HepG2 (cell line): ENCODE data around the gene DGKG. TPM values are rescaled to one million over a fixed set of nuclear protein-coding genes. Genes with fewer than 3 reads are reported as not detected.

Experiments
- ATAC-seq: fragments of 200-7000 bp; cut with Tn5 transposase; 3 replicates; pipeline ENCODE4 v1.9.1; 2020; ENCODE audit warnings: mild to moderate bottlenecking, moderate library complexity
- BruUV-seq: library from RNA; stranded (reverse); fragments of 400-500 nt; replicated peaks from 2 replicates; lab custom pipeline; 2021; lab: Mats Ljungman, UMichigan
- CTCF ChIA-PET: fragments of 300-600 bp; formaldehyde crosslinking; extraction: SDS; loops from one replicate; lab custom pipeline; 2021; ENCODE audit warnings: low total read pairs, inconsistent platforms, low intra/inter-chr PET ratio; lab: Yijun Ruan, JAX
- POLR2A ChIA-PET: fragments of 350-600 bp; sonication (Branson Sonifier 250); formaldehyde crosslinking; loops from one replicate; lab custom pipeline; 2020; ENCODE audit warnings: antibody characterized with exemption, inconsistent platforms; lab: Yijun Ruan, JAX
- DNase-seq: peaks from one replicate; pipeline ENCODE4 v3.0.0-alpha.2; 2015; ENCODE audit warnings: low spot score
- FAIRE-seq: peaks from 3 replicates; lab custom pipeline; 2011; peaks lifted over from hg19 to GRCh38; lab: Jason Lieb, UNC
- H2AFZ ChIP-seq: one replicate; pipeline ENCODE4 v1.6.1; 2011; ENCODE audit warnings: low read length, inconsistent platforms
- H3K27ac ChIP-seq: fragments of 300-600 bp; 3 replicates; pipeline ENCODE4 v1.8.0; 2011; ENCODE audit warnings: mixed run types, mild to moderate bottlenecking, mixed read lengths, low read length, inconsistent platforms; ENCODE audit not compliant: insufficient read depth; ENCODE audit errors: extremely low read length
- H3K27me3 ChIP-seq, 2 experiments: fragments of 200-600 bp in 1 of 2; 2 replicates in 1 of 2; 3 replicates in 1 of 2; pipeline versions ENCODE4 v1.6.0 to v1.8.0; 2011; ENCODE audit warnings: low read length in 2 of 2, mild to moderate bottlenecking in 2 of 2, moderate library complexity in 2 of 2, inconsistent platforms in 1 of 2; ENCODE audit not compliant: insufficient read depth in 2 of 2, control insufficient read depth in 1 of 2
- H3K36me3 ChIP-seq, 2 experiments: fragments of 200-600 bp in 1 of 2; replicated peaks in 1 of 2; 2 replicates in 1 of 2; 3 replicates in 1 of 2; pipeline versions ENCODE4 v1.5.1 to v1.8.0; 2011; ENCODE audit warnings: low read length in 2 of 2, inconsistent platforms in 1 of 2; ENCODE audit not compliant: insufficient read depth in 2 of 2, control insufficient read depth in 1 of 2
- H3K4me1 ChIP-seq: 2 replicates; pipeline ENCODE4 v1.5.1; 2012; ENCODE audit warnings: low read length, inconsistent platforms; ENCODE audit not compliant: insufficient read depth
- H3K4me2 ChIP-seq: 2 replicates; pipeline ENCODE4 v1.6.0; 2011; ENCODE audit warnings: low read depth, low read length, inconsistent platforms
- H3K4me3 ChIP-seq, 3 experiments: fragments of 200-600 bp in 1 of 3; sonication (generic), shearing (Covaris generic) in 1 of 3; replicated peaks in 1 of 3; 2 replicates each; pipeline ENCODE4 v1.5.1; 2011 to 2016; ENCODE audit warnings: low read length in 3 of 3, inconsistent platforms in 2 of 3, low read depth in 2 of 3, mild to moderate bottlenecking in 2 of 3, control low read depth in 1 of 3, mixed read lengths in 1 of 3; ENCODE audit not compliant: insufficient read depth in 1 of 3
- H3K79me2 ChIP-seq: one replicate; pipeline ENCODE4 v1.6.1; 2011; ENCODE audit warnings: low read length, inconsistent platforms; ENCODE audit not compliant: insufficient read depth
- H3K9ac ChIP-seq: 2 replicates; pipeline ENCODE4 v1.6.0; 2011; ENCODE audit warnings: mild to moderate bottlenecking, low read depth, low read length, inconsistent platforms; ENCODE audit not compliant: insufficient read depth
- H3K9me3 ChIP-seq: 2 replicates; pipeline ENCODE4 v1.5.1; 2012; ENCODE audit warnings: mild to moderate bottlenecking, low read length
- H4K20me1 ChIP-seq: 2 replicates; pipeline ENCODE4 v1.6.0; 2011; ENCODE audit warnings: inconsistent platforms, mild to moderate bottlenecking, low read length, moderate library complexity; ENCODE audit not compliant: insufficient read depth
- AGO1 ChIP-seq: fragments of 200-400 bp; formaldehyde crosslinking; IDR thresholded peaks from 2 replicates; pipeline ENCODE4 v1.6.1; 2017; ENCODE audit warnings: mild to moderate bottlenecking, low read depth, low read length, moderate library complexity; ENCODE audit not compliant: poor library complexity, severe bottlenecking
- CBX5 ChIP-seq: sonication (generic); formaldehyde crosslinking; IDR thresholded peaks from 2 replicates; pipeline ENCODE4 v1.4.0; 2020; ENCODE audit warnings: missing genetic modification reagents, borderline replicate concordance
- FOXP1 ChIP-seq, 2 experiments: fragments of 450-650 bp in 1 of 2; IDR thresholded peaks; 2 replicates each; pipeline ENCODE4 v1.6.1; 2017 to 2018; ENCODE audit warnings: antibody characterized with exemption in 1 of 2
- JUNB ChIP-seq: sonication (generic); formaldehyde crosslinking; IDR thresholded peaks from 2 replicates; pipeline ENCODE4 v1.8.0; 2022; ENCODE audit warnings: missing genetic modification reagents, mild to moderate bottlenecking, borderline replicate concordance
- MEF2D ChIP-seq: sonication (generic); formaldehyde crosslinking; IDR thresholded peaks from 2 replicates; pipeline ENCODE4 v1.5.1; 2020; ENCODE audit warnings: mild to moderate bottlenecking, missing genetic modification reagents
- RXRA ChIP-seq: sonication (generic); formaldehyde crosslinking; IDR thresholded peaks from 2 replicates; pipeline ENCODE4 v1.5.1; 2020; ENCODE audit warnings: missing genetic modification reagents
- YY1 ChIP-seq: IDR thresholded peaks from 2 replicates; pipeline ENCODE4 v1.6.1; 2011; ENCODE audit warnings: low read length, low read depth, moderate library complexity, mild to moderate bottlenecking; ENCODE audit not compliant: insufficient read depth, insufficient replicate concordance
- ZFP36L2 ChIP-seq: sonication (generic); formaldehyde crosslinking; IDR thresholded peaks from 2 replicates; pipeline ENCODE4 v1.4.0; 2020; ENCODE audit warnings: missing genetic modification reagents
- ZNF3 ChIP-seq: IDR thresholded peaks from 2 replicates; pipeline ENCODE4 v1.7.0; 2017; ENCODE audit warnings: inconsistent platforms
- ZNF333 ChIP-seq: sonication (generic); formaldehyde crosslinking; IDR thresholded peaks from 2 replicates; pipeline ENCODE4 v1.4.0; 2020; ENCODE audit warnings: mild to moderate bottlenecking, missing genetic modification reagents, borderline replicate concordance
- ZNF570 ChIP-seq: sonication (generic); formaldehyde crosslinking; IDR thresholded peaks from 2 replicates; pipeline ENCODE4 v1.4.0; 2020; ENCODE audit warnings: mild to moderate bottlenecking, missing genetic modification reagents, borderline replicate concordance
- ZNF75D ChIP-seq: sonication (generic); formaldehyde crosslinking; IDR thresholded peaks from 2 replicates; pipeline ENCODE4 v1.8.1; 2023; ENCODE audit warnings: missing genetic modification reagents, mild to moderate bottlenecking, borderline replicate concordance
- ZNF878 ChIP-seq: sonication (generic); formaldehyde crosslinking; IDR thresholded peaks from 2 replicates; pipeline ENCODE4 v1.8.1; 2023; ENCODE audit warnings: mild to moderate bottlenecking, missing genetic modification reagents, moderate library complexity
- ZSCAN12 ChIP-seq: sonication (generic); formaldehyde crosslinking; IDR thresholded peaks from 2 replicates; pipeline ENCODE4 v1.9.0; 2021; ENCODE audit warnings: mild to moderate bottlenecking, missing genetic modification reagents
- ZSCAN31 ChIP-seq: sonication (generic); formaldehyde crosslinking; IDR thresholded peaks from 2 replicates; pipeline ENCODE4 v1.5.0; 2020; ENCODE audit warnings: low read depth, mild to moderate bottlenecking, missing genetic modification reagents
- WGBS: methylation state at CpG from one replicate; pipeline ENCODE4 v1.1.6; 2017; ENCODE audit warnings: low lambda C conversion rate; 5-methylcytosine and 5-hydroxymethylcytosine counted together
- in situ Hi-C: cut with HindIII; loops from 2 replicates; pipeline ENCODE4 v1.10.0; 2017; ENCODE audit warnings: low pct_unique_long_range_greater_than_20kb; ENCODE audit not compliant: extremely low pct_ligation_motif_present
- intact Hi-C: fragments of 100-400 bp; cut with micrococcal nuclease; formaldehyde crosslinking; loops from one replicate; pipeline ENCODE4 v1.10.0; 2022; ENCODE audit not compliant: unreplicated experiment
- polyA plus RNA-seq, 8 experiments: library from polyadenylated mRNA; depleted of rRNA in 3 of 8; stranded (reverse) in 7 of 8; unstranded in 1 of 8; fragments of >200 nt; fragmentation: Illumina TruSeq in 4 of 8; extraction: Trizol in 4 of 8; gene quantifications; 2 replicates each; pipeline versions ENCODE4 v1.2.1 to v1.2.3, GENCODE V29; 2011 to 2016; ENCODE audit warnings: low read depth in 4 of 8, missing spikeins in 1 of 8, mixed read lengths in 1 of 8; ENCODE audit not compliant: insufficient read depth in 1 of 8
- total RNA-seq, 5 experiments: library from RNA; depleted of rRNA; stranded (reverse); fragments of >200 nt; fragmentation: Illumina TruSeq; extraction: Trizol; gene quantifications; 2 replicates each; pipeline ENCODE4 v1.2.3, GENCODE V29; 2016; ENCODE audit warnings: low read depth in 1 of 5
- TF ChIP-seq, protein P1 (sequence below): sonication (generic); formaldehyde crosslinking; IDR thresholded peaks from 2 replicates; pipeline ENCODE4 v1.9.0; 2022; ENCODE audit warnings: missing genetic modification reagents, mild to moderate bottlenecking, borderline replicate concordance
- TF ChIP-seq, protein P2 (sequence below): sonication (generic); formaldehyde crosslinking; IDR thresholded peaks from 2 replicates; pipeline ENCODE4 v1.4.0; 2020; ENCODE audit warnings: missing genetic modification reagents, borderline replicate concordance

DGKG gene
- total and polyA plus RNA-seq, 2 of the 13 experiments (the other 11 are each of a cell fraction or from before 2014, with no cell fraction given), result 3.8 to 6.2 TPM

DNA sequence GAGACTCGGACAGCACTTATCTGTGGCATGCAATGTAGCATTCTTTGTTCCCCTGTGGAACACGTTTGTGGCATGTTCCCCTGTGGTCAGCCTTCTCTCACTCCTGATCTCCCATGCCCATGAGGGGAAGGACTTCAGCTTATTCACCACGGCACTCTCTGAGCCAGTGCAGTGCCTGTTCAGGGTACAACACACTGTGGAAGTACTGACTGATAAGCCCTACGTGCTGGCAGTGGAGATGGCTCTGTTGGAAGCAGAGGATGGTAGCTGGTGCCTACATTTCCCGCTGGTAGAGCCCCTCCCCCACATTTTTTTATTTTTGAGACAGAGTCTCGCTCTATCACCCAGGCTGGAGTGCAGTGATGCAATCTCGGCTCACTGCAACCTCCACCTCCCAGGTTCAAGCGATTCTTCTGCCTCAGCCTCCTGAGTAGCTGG lies 209.7 kb downstream of the DGKG start:
- ATAC-seq, result no peak

More for the DNA sequence above, 209.7 kb downstream of the DGKG start:
- no peak for DNase-seq
- H3K4me2 ChIP-seq, result no peak overlapping the region
- CTCF ChIA-PET, result no interaction called here
- H3K79me2 ChIP-seq, result no peaks in the 10 kb centered on the region
- FAIRE-seq, result no peak
- H3K9me3 ChIP-seq, result no peaks in the 10 kb centered on the region
- WGBS, result 93% methylated on average over 8 of the region's 8 CpGs
- intact Hi-C loops, result no loop called here
- no peaks in the 10 kb centered on the region for H4K20me1 ChIP-seq
- no peak overlapping the region for H3K9ac ChIP-seq
- peaks cover 1 to 3% of the 10 kb centered on the region in 2 experiments; a peak in 2 of 5 replicates for H3K36me3 ChIP-seq
- no peak overlapping the region for H2AFZ ChIP-seq
- H3K4me1 ChIP-seq, result no peaks in the 10 kb centered on the region
- BruUV-seq, result no TSS peak
- no peaks in the 10 kb centered on the region for H3K27me3 ChIP-seq
- no peak overlapping the region for H3K27ac ChIP-seq
- POLR2A ChIA-PET, result no interaction called here
- H3K4me3 ChIP-seq, result no peak overlapping the region
- TF ChIP-seq ZNF333 (CRISPR knock-in tag) (no peak), JUNB (CRISPR knock-in tag) (no peak), YY1 (no peak), ZFP36L2 (CRISPR knock-in tag) (no peak), MEF2D (no peak), CBX5 (CRISPR knock-in tag) (no peak), FOXP1 (IDR thresholded peaks at IDR 0.05) (no peak), FOXP1 (CRISPR knock-in tag; IDR thresholded peaks at IDR 0.05) (no peak), ZNF75D (no peak), ZSCAN12 (CRISPR knock-in tag) (no peak), RXRA (CRISPR knock-in tag) (no peak), ZSCAN31 (CRISPR knock-in tag) (no peak), ZNF878 (CRISPR knock-in tag) (no peak), AGO1 (no peak), ZNF570 (no peak), ZNF3 (CRISPR knock-in tag) (no peak)
- TF ChIP-seq, protein P1, sequence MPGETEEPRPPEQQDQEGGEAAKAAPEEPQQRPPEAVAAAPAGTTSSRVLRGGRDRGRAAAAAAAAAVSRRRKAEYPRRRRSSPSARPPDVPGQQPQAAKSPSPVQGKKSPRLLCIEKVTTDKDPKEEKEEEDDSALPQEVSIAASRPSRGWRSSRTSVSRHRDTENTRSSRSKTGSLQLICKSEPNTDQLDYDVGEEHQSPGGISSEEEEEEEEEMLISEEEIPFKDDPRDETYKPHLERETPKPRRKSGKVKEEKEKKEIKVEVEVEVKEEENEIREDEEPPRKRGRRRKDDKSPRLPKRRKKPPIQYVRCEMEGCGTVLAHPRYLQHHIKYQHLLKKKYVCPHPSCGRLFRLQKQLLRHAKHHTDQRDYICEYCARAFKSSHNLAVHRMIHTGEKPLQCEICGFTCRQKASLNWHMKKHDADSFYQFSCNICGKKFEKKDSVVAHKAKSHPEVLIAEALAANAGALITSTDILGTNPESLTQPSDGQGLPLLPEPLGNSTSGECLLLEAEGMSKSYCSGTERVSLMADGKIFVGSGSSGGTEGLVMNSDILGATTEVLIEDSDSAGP, result no peak
- TF ChIP-seq, protein P2, sequence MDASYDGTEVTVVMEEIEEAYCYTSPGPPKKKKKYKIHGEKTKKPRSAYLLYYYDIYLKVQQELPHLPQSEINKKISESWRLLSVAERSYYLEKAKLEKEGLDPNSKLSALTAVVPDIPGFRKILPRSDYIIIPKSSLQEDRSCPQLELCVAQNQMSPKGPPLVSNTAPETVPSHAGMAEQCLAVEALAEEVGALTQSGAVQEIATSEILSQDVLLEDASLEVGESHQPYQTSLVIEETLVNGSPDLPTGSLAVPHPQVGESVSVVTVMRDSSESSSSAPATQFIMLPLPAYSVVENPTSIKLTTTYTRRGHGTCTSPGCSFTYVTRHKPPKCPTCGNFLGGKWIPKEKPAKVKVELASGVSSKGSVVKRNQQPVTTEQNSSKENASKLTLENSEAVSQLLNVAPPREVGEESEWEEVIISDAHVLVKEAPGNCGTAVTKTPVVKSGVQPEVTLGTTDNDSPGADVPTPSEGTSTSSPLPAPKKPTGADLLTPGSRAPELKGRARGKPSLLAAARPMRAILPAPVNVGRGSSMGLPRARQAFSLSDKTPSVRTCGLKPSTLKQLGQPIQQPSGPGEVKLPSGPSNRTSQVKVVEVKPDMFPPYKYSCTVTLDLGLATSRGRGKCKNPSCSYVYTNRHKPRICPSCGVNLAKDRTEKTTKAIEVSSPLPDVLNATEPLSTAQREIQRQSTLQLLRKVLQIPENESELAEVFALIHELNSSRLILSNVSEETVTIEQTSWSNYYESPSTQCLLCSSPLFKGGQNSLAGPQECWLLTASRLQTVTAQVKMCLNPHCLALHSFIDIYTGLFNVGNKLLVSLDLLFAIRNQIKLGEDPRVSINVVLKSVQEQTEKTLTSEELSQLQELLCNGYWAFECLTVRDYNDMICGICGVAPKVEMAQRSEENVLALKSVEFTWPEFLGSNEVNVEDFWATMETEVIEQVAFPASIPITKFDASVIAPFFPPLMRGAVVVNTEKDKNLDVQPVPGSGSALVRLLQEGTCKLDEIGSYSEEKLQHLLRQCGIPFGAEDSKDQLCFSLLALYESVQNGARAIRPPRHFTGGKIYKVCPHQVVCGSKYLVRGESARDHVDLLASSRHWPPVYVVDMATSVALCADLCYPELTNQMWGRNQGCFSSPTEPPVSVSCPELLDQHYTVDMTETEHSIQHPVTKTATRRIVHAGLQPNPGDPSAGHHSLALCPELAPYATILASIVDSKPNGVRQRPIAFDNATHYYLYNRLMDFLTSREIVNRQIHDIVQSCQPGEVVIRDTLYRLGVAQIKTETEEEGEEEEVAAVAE, result no peak
- in situ Hi-C loops, result no loop called here
